Activated naive CD4-positive, alpha-beta T cell treated with Interleukin-2 at 50 U/mL for 16 hours (primary cell): ENCODE results near the gene SUOX.
"Not testable (repeated sequence)": the region's sequence is repeated elsewhere in the genome, so short reads cannot be mapped to it uniquely, and the experiment has no call there.

ENCODE experiments used
- DNase-seq: peaks from one replicate; pipeline ENCODE4 v3.0.0-alpha.2; 2020

SUOX gene

DNA sequence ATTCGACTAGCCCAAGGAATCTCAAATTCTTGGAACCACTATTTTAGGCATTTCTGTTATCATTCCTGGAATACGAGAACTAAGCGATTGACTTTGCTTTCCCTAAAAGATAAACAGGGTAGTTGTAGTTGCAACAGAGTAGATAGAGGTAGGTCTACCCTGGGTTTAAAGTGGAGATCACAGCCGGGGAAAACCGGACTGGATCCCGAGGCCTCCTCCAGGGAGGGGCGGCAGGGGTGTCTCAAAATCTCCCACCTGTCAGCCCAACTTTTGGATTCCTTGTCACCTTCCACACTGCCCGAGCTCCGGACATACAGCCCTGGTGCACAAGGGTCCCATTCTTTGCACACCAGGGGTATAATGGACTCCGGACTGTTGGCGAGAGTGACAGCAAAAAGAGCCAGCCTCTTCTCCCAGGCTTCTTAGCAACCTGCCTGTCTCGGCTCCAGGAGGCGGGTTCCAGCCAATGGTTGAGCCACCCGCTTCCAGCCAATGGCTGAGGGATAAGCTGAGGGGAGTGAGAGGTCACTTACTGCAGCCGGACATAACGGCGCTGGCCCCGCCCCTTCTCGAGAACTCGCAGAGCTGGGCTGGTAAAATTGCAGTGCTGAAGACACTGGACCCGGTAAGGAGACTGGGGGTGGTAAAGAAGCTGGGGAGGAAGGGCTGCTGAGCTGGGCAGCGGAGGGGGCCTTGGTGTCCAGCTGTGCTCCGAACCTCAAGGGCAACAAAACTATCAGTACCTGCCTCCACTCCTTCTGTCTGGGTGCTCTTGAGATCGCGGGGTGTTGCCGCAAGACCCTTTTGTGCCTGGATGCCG, at the start of gene SUOX:
Gene SUOX (plus strand): TSS at position 562 of the 820 bp plus-strand sequence. CDS start 4,946 bp downstream, outside the sequence.
- no peak for DNase-seq

DNA sequence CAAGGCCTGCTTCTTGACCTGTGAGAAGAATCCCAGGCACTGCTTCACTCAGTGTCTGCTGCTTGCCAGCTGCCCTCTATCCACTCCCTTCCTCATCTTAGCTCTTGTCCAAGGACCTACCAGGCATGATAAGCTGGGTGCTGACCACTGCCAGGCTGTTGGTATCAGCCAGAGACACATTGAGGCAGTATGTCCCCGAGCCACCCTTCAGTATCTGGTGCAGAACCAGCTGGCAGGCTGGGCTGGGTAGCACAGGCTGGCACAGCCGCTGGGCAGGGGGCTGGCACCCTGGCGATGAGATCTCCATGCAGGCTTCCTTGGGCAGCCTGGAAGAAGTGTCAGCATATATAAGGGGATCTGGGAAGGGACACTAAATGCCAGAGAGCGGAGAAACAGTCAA, 41.7 kb upstream of the SUOX start:
- no peak for DNase-seq

- peak; percentile 47 for DNase-seq
These were observed 41.1 kb upstream of the SUOX start for GRCh38 chr12:55955800-55956508.

GRCh38 chr12:55957106-55957859, 39.8 kb upstream of the SUOX start:
- DNase-seq: no peak

GRCh38 chr12:55963760-55964159, 33.3 kb upstream of the SUOX start:
- DNase-seq: no peak

DNA sequence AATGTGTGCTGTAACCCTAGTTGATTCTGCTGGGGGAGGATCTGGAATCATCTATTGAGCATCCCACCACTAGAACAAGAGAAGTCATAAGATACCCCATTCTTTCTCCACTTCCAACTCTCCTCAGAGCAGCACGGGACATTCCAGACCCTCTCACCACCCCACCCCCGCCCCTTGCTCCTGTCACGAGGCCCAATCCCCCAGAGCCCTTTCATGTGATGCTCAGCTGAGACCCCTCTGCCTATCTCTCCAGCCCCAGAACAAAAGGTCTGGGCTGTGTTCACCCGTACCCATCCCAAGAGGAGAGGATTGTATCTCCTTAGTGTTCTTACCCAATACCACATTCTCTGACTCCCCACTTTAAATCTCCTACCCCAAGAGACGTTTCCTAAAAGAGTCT, 31.8 kb upstream of the SUOX start:
- DNase-seq: no peak

DNA sequence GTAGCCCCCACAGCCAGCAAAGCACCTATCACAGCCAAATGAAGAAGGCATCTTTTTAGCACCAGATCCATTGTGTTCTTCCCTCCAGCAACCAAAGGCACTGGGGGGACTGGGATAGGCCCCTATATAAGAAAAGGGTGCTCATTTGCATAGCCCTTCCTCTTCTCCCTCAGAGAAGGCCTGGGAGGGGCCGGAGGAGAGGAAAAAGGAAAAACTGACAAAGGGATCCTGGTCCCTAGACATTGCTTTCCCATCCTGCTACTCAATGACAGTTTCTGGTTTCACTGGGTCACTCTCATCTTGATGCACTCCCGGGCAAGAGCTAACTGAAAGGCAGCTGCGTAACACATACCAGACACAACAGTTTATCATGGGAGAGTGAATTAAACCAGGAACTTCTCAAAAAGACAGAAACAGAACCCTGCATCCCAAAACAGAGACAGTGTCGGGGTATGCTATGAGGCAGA, 31.1 kb upstream of the SUOX start, which contains the start of gene PMEL:
Gene PMEL (minus strand): TSS at position 102 of the 467 bp plus-strand sequence. CDS start 31 bp downstream, at position 71.
- DNase-seq: no peak

DNA sequence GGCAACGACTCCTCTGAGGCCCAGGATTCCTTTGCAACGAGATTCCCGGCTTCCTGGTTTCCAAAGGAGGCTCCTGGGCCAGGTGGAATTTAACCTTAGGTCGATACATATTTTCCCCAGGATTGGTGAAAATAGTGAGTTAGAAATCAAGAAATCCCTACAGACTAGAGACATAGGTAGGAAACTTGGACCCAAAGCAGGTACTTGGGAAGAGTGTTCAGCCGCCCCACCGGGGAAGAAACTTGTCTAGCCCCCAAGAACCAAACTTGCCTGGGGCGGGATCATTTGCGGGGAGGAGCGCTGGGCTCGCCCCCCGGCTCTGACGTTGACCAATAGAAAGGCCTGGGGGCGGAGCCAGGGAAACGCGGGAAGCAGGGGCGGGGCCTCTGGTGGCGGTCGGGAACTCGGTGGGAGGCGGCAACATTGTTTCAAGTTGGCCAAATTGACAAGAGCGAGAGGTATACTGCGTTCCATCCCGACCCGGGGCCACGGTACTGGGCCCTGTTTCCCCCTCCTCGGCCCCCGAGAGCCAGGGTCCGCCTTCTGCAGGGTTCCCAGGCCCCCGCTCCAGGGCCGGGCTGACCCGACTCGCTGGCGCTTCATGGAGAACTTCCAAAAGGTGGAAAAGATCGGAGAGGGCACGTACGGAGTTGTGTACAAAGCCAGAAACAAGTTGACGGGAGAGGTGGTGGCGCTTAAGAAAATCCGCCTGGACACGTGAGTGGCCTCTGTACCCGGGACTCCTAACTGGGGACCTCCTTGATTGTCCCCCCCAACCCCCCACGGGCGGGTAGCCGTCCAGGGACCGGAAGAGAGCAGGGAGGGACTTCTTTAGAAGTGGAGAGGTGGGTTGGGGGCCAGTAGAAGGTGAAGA, 30.4 kb upstream of the SUOX start, which contains the start of gene CDK2:
Gene CDK2 (plus strand): TSS at position 423 of the 874 bp plus-strand sequence. CDS start 179 bp downstream, at position 602.
- DNase-seq: peak; percentile 90

GRCh38 chr12:55969356-55969755, 27.7 kb upstream of the SUOX start:
- no peak for DNase-seq

DNA sequence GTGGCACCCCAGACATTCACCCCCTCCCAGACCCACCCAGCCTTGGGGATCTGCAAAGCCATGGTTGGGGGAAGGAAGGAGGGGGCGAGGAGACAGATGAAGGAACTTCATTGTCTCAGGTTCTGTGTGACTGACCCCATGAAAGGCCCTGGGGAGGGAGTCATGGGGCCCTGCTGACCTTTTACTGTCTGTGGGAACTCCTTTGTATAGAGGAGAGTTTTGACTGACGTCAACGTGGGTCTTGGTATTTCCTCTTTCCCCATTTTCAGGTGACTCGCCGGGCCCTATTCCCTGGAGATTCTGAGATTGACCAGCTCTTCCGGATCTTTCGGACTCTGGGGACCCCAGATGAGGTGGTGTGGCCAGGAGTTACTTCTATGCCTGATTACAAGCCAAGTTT, 26.3 kb upstream of the SUOX start:
- no peak for DNase-seq

GRCh38 chr12:55972042-55972441, 25.0 kb upstream of the SUOX start:
- DNase-seq: no peak

GRCh38 chr12:55972456-55972855, 24.6 kb upstream of the SUOX start:
- DNase-seq: no peak

DNA sequence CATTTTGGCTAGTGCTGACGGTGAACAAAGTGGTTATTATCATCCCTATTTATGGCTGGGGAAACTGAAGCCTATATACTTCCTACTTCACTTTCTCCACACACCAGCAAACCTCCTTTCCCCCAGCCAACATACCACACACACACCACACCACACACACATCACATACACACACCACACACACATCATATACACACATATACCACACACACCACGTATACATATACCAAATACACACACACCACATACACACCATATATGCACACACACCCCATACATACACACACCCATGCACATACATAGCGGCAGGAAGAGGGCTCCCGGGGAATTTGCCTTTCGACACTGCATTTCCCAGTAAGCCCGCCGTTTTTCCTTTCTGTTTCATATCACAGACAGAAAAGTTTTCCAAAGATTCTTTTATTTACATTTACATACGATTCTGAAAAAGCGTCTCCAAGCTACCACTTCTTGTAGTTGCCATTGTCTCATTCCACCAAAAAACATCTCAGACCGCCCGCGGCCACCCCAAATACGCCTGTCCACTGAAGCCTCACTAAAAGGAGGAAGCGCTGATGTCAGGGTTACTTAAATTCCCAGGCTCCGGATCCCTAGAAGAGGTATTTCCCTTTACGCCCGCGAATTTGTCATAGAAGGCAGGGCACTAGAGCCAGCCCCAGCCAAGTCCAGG, 24.0 kb upstream of the SUOX start:
- DNase-seq: no peak

DNA sequence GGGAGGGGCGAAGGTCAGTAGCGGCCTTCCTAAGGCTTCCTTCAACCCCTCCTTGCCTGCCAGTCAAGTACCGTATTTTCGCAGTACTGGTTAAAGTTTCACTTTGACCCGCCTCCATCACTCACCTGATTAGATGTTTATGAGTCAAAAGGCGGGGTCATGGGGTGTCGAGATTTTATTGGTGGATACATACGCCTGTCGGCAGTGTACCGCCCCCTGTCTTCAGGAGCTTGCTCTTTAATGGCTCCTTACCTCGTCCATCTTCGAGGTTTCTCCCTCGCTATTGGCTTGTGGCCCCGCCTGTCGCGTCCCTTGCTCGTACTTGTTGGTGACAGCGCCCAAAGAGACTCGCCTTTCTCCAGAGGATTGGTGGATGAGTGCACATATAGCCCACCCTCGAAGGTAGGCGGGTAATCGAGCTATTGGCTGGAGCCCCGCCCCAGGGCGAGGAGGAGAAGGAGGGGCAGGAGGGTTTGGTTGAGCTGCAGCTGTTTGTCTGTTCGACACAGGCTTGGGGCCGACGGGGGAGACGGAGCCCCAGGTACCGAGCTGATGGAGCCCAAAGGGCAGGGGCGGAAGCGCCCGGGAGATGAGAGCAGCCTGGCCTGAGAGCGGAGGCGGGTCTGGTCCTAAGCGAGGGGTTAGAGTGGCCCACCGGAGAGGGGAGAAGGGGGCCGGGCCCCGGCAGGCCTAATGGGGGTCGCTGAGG, 23.3 kb upstream of the SUOX start, which contains the start of gene RAB5B:
Gene RAB5B (plus strand): TSS at position 480 of the 709 bp plus-strand sequence. CDS start 12,883 bp downstream, outside the sequence.
- peak; percentile 99 for DNase-seq

- peak; percentile 47 for DNase-seq
These were observed 22.8 kb upstream of the SUOX start for GRCh38 chr12:55974308-55974730.

DNA sequence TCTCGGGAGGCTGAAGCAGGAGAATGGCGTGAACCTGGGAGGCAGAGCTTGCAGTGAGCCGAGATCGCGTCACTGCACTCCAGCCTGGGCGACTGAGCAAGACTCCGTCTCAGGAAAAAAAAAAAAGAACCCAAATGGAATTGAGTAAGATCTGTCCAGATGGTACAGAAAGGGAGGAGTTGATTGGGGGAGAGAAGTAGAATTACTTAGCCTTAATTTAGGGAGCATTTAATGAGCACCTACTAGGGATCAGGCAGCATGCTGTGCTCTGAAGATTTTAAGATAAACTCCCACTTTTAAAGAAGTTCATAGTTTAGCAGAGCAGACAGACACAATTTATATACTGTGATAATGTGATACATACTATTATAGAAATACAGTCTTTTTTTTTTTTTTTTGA, 18.7 kb upstream of the SUOX start:
- DNase-seq: no peak

- no peak for DNase-seq
These were observed 18.0 kb upstream of the SUOX start for GRCh38 chr12:55979069-55979468.

- not testable (repeated sequence) for DNase-seq
These were observed 15.2 kb upstream of the SUOX start for GRCh38 chr12:55981882-55982281.

- no peak for DNase-seq
These were observed 14.6 kb upstream of the SUOX start for GRCh38 chr12:55982319-55982936.

- DNase-seq: no peak
These were observed 13.7 kb upstream of the SUOX start for GRCh38 chr12:55983232-55983842.
